Fibroblast of the conjunctiva (primary cell): ENCODE data around the gene SCN2B.

Experiments used
- DNase-seq: peaks from one replicate; pipeline ENCODE4 v3.0.0-alpha.2; 2010; ENCODE audit warnings: low read depth

SCN2B gene

GRCh38 chr11:118175031-118175992 is 1.1 kb downstream of the SCN2B start:
- no peak for DNase-seq

GRCh38 chr11:118174006-118174567 is 2.4 kb downstream of the SCN2B start:
- no peak for DNase-seq

GRCh38 chr11:118172356-118172755 is 4.1 kb downstream of the SCN2B start:
- no peak for DNase-seq

- DNase-seq, result peak; percentile 43
Measured at GRCh38 chr11:118171269-118172062, 5.0 kb downstream of the SCN2B start.

DNA sequence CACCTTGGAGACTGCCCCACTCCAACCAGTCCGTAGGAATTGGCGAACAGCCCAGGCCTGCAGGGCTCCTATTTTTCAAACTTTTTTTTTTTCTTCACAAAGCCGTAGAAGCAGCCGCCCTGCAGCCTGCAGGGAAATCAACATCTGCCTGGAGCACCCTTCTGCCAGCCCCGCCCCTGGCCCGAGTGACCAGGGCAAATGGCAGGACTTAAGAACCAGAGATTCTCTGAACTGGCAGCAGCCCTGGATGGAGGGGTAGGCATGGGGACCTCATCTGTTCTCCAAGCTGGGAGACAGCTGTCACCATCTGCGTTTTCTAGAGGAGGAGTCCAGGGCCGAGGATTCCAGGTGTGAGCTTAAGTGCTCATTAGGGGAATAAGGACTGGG is 5.6 kb downstream of the SCN2B start:
- DNase-seq, result no peak

DNA sequence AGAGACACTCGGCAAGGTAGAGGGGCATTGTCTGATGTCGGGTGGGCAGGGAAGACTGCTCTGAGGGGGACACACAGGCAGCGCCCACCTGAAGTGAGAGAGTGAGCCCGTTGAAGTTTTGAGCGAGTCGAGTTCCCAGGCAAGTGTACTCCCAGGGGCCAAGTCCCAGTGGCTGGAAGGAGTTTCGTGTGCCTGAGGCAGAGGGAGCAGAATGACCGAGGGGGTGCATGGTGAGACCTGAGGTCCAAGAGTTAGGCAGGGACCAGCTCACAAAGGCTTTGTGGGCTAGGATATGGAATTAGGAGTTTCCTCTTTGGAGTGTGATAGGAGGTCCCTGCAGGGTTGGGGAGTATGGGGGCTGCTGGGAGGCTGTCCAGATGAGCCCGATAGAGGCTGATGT is 6.2 kb downstream of the SCN2B start:
- DNase-seq, result no peak

GRCh38 chr11:118169300-118170140 is 6.9 kb downstream of the SCN2B start:
- no peak for DNase-seq

GRCh38 chr11:118168751-118169150 is 7.7 kb downstream of the SCN2B start:
- DNase-seq, result no peak

- DNase-seq, result no peak
Measured at GRCh38 chr11:118168316-118168715, 8.1 kb downstream of the SCN2B start.

DNA sequence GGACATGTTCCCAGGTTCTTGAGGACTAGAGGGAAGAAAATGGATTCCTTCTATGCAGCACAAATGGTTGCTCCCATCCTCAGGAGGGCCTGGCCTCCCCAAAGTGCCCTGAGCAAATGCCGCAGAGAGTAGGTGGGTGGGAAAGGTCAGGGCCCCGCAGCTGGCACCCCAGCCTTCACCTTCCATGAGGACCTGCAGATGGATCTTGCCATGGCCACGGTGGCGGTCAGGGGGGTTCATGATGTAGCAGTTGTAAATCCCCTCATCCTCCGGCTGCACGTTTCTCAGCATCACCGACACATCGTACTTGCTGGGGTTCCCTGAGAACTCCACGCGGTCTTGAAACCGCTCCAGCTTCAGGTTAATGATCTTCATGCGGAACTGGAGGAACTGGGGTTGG is 8.5 kb downstream of the SCN2B start:
- DNase-seq, result no peak

DNA sequence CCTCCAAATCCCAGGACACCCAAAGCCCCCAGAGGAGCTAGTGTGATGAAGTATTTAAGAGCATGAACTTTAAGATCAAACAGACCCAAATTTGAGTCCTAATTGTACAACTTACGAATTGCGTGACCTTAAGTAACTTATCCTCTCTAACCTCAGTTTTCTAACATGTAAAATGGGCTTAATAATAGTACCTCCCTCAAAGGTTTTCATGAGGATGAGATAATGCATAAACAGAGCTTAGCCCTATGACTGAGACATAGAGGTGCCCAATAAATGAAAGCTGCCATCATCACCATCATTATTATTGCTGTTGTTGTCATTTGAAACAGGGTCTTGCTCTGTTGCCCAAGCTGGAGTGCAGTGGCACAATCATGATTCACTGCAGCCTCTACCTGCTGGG is 9.2 kb downstream of the SCN2B start:
- no peak for DNase-seq

DNA sequence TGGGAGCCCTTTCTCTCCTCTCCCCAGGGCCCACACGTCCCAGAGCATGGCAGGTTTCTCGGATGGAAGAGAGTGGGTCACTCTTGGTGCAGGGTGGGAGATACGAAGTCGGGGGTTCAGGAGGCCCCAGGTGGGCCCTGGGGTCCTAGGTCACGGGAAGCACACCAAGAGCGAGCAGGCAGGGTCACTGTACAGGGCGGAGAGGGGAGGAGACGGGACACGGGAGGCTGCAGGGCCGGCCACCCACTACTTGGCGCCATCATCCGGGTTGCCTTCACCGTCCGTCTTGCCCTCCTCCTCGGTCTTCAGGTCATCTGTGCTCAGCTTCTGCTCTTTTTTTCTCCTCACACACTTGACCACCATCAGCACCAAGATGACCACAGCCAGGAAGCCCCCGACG is 9.8 kb downstream of the SCN2B start:
- no peak for DNase-seq

DNA sequence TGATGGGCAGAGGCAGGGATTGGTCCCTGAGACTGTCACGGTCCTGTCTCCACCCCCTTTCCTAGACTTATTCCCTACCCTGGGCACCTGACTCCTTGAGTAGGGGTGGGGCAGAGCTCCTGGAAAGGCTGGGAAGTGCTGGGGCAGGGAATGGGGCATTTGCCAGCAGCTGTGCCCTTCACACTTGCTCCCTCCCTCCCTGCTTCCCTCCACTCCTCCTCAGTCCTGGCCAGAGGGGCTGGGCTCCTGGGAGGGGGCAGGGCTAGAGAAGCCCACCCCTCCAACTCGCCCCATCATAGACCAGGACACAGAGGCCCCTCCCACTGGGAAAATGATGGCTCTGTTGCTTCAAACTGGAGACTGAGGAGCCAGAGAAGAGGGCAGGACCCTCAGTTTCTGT is 11.6 kb downstream of the SCN2B start:
- DNase-seq, result no peak

DNA sequence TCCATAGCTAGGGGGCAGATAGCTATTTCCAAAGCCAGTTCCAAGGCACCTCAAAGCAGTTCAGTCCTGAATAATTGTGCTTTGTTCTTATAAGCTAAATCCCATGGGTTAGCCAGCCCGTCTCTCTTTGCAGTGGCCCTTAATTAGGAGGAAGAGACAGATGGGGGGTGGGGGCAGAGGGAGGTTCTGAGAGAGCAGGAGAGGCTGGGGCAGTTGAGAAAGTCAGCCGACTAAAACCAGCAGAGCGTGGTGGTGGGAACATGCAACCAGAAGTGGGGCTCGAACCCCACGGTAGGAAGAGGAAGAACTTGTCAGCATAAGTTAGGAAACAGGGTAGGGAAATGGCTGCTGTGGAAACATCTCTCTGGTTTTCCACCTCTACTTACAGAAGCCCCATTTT is 12.9 kb downstream of the SCN2B start:
- no peak for DNase-seq

GRCh38 chr11:118162846-118163245 is 13.6 kb downstream of the SCN2B start:
- no peak for DNase-seq

- no peak for DNase-seq
Measured at GRCh38 chr11:118161786-118162185, 14.7 kb downstream of the SCN2B start.

GRCh38 chr11:118157186-118157895 is 19.1 kb downstream of the SCN2B start:
- no peak for DNase-seq

- no peak for DNase-seq
Measured at GRCh38 chr11:118156531-118157185, 19.8 kb downstream of the SCN2B start.

DNA sequence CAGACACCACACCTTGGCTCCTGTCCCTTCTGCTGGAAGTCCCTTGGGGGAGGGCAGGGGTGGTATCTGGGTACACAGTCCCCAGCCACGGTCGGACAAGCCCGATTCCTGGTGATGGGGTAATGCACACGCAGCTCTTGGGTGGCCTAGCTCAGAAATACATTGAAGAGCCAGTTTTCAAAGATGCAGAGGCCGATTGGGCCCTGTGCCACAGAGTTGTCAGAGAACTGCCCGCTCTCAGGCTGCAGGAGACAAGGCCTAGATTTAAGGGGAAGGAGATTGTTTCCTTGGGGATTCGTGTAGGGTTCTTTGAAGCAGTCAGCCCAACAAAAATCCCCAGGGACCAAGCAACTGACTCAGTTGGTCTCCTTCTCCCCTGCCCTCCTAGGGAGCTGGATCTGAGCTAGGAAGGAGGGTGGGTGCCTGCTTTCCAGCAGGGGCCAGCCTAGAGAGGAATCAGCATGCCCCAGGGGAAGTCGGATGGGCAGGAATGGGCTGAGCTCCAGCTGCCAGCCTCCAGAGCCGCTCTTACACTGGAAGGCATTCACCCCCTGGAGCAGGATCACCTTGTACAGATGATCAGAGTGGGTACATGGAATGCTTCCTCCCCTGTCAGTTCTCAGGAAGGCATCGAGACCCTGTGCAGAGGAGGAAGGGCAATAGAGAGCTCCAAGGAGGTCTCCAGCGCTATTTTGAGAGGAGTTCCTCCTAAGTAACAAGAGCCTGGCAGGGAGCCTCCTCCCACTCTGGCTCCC is 20.5 kb downstream of the SCN2B start:
- no peak for DNase-seq

GRCh38 chr11:118154641-118155040 is 21.8 kb downstream of the SCN2B start:
- no peak for DNase-seq
